Upper lobe of left lung (tissue), 6 donors: ENCODE measurements around the gene PANX2. TPM values are rescaled to one million over a fixed set of nuclear protein-coding genes. Genes with fewer than 3 reads are reported as not detected.

Source experiments
- ATAC-seq, 2 donors: fragments of 200-7000 bp; cut with Tn5 transposase; one replicate each; pipeline ENCODE4 v1.9.1; 2022; ENCODE audit warnings: mild to moderate bottlenecking in 2 of 2, moderate library complexity in 2 of 2; ENCODE audit not compliant: low FRiP score in 2 of 2
- DNase-seq, 2 donors: peaks; one replicate each; pipeline ENCODE4 v3.0.0-alpha.2; 2019 to 2020
- H3K27ac ChIP-seq, 4 donors: fragments of 200-600 bp; sonication (generic); one replicate each; pipeline ENCODE4 v1.5.1; 2016 to 2019
- H3K27me3 ChIP-seq, 4 donors: fragments of 200-600 bp; sonication (generic); one replicate each; pipeline ENCODE4 v1.5.1; 2017 to 2019
- H3K36me3 ChIP-seq, 4 donors: fragments of 200-600 bp; sonication (generic); one replicate each; pipeline ENCODE4 v1.5.1; 2016 to 2019
- H3K4me1 ChIP-seq, 4 donors: fragments of 200-600 bp; sonication (generic); one replicate each; pipeline ENCODE4 v1.5.1; 2018 to 2019
- H3K4me3 ChIP-seq, 4 donors: fragments of 200-600 bp; sonication (generic); one replicate each; pipeline ENCODE4 v1.5.1; 2017 to 2019; ENCODE audit warnings: mild to moderate bottlenecking in 2 of 4, moderate library complexity in 1 of 4
- H3K9me3 ChIP-seq, 4 donors: fragments of 200-600 bp; sonication (generic); one replicate each; pipeline ENCODE4 v1.5.1; 2018 to 2019
- CTCF ChIP-seq, 6 experiments: fragments of 450-650 bp in 4 of 6; fragments of 200-600 bp in 2 of 6; sonication (generic) in 2 of 6; IDR thresholded peaks; one replicate each; pipeline ENCODE4 v1.5.1; 2016 to 2019; ENCODE audit warnings: antibody characterized with exemption in 6 of 6
- EP300 ChIP-seq, 4 donors: sonication (generic); formaldehyde crosslinking; IDR thresholded peaks; one replicate each; pipeline ENCODE4 v1.5.1; 2017; ENCODE audit warnings: antibody characterized with exemption in 4 of 4, control low read depth in 2 of 4
- POLR2A ChIP-seq, 4 donors: fragments of 450-650 bp; IDR thresholded peaks; one replicate each; pipeline ENCODE4 v1.5.1; 2016 to 2017; ENCODE audit warnings: antibody characterized with exemption in 4 of 4, mild to moderate bottlenecking in 2 of 4
- POLR2AphosphoS5 ChIP-seq, 2 donors: sonication (generic); formaldehyde crosslinking; IDR thresholded peaks; one replicate each; pipeline ENCODE4 v1.5.1; 2017; ENCODE audit warnings: antibody characterized with exemption in 2 of 2
- WGBS, 2 donors: methylation state at CpG; one replicate each; pipeline ENCODE4 v1.1.5; 2017 to 2018; 5-methylcytosine and 5-hydroxymethylcytosine counted together
- total RNA-seq, 6 donors: library from RNA; depleted of rRNA in 4 of 6; stranded (reverse); fragments of >200 nt in 4 of 6; gene quantifications; one replicate each; pipeline versions ENCODE4 v1.1.0 to v1.2.1, GENCODE V29; 2016 to 2021
- donor health status: DM: no; HTN: no; CAD: no; lungs with moderate emphysema.
- donor health status: DM: no; HTN: yes; CAD: no; lungs with severe emphysema.

The PANX2 gene
- total RNA-seq, 6 donors from 2014 or later: 1.9 to 16.8 (median 7.1) TPM

DNA sequence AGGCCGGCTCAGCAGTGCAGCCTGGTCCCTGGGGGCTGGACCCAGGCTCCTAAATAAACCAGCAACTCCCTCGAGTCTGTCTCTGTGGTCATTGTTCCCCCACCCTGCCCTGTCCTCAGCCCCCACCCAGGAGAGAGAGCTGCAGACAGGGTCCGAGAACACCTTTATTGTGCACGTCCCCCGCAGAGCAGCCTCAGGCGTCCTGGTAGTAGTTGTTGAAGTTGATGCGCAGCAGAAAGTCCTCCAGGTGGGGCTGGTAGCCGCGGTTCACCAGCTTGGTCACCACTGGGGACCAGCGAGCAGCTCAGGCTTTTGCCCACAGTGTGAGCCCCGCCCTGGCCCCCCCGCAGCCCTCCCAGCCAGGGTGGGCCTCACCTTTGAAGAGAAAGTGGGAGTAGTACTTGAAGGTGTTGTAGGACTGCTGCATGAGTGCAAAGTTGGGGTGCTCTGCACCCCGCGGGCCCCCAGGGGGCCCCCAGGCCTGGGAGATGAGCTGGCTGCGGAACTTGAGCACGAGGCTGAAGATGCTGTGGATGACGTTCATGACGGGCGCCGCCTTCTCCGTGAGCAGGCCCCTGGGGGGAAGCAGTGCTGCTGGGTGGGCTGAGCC, 47.1 kb downstream of the PANX2 start:
- no peak for ATAC-seq
- TF ChIP-seq EP300 (IDR thresholded peaks at IDR 0.05): no peak
- TF ChIP-seq CTCF (IDR thresholded peaks at IDR 0.05): no peak
- no peak for TF ChIP-seq POLR2A (IDR thresholded peaks at IDR 0.05)
- TF ChIP-seq POLR2AphosphoS5 (IDR thresholded peaks at IDR 0.05): no peak
- H3K4me1 ChIP-seq: peaks cover 0 to 4% (median 2%) of the 10 kb centered on the region in 4 donors
- no peaks in the 10 kb centered on the region for H3K27me3 ChIP-seq
- no peak overlapping the region for H3K4me3 ChIP-seq
- H3K27ac ChIP-seq: no peak overlapping the region
- H3K36me3 ChIP-seq: peaks cover 43 to 99% (median 89%) of the 10 kb centered on the region in 4 donors
- no peaks in the 10 kb centered on the region for H3K9me3 ChIP-seq
- DNase-seq: peak in 1 of 2 donors; percentile 10
- 89 to 95% methylated on average over 10 to 21 of the region's 21 CpGs for WGBS, 2 donors

- no peak overlapping the region for H3K27ac ChIP-seq
- no peaks in the 10 kb centered on the region for H3K9me3 ChIP-seq
- no peak overlapping the region for H3K4me3 ChIP-seq
- H3K4me1 ChIP-seq: peaks cover 0 to 4% (median 2%) of the 10 kb centered on the region in 4 donors
- H3K27me3 ChIP-seq: no peaks in the 10 kb centered on the region
- TF ChIP-seq CTCF (IDR thresholded peaks at IDR 0.05) (no peak), EP300 (IDR thresholded peaks at IDR 0.05) (no peak), POLR2A (IDR thresholded peaks at IDR 0.05) (no peak)
- H3K36me3 ChIP-seq: peaks cover 47 to 99% (median 90%) of the 10 kb centered on the region in 4 donors
- ATAC-seq (peak in 1 of 2 donors; percentile 3), DNase-seq (peak; percentile 19 to 84)
- 95 to 96% methylated on average over 17 to 33 of the region's 43 CpGs for WGBS, 2 donors
These were observed 47.8 kb downstream of the PANX2 start for GRCh38 chr22:50218153-50218995.

DNA sequence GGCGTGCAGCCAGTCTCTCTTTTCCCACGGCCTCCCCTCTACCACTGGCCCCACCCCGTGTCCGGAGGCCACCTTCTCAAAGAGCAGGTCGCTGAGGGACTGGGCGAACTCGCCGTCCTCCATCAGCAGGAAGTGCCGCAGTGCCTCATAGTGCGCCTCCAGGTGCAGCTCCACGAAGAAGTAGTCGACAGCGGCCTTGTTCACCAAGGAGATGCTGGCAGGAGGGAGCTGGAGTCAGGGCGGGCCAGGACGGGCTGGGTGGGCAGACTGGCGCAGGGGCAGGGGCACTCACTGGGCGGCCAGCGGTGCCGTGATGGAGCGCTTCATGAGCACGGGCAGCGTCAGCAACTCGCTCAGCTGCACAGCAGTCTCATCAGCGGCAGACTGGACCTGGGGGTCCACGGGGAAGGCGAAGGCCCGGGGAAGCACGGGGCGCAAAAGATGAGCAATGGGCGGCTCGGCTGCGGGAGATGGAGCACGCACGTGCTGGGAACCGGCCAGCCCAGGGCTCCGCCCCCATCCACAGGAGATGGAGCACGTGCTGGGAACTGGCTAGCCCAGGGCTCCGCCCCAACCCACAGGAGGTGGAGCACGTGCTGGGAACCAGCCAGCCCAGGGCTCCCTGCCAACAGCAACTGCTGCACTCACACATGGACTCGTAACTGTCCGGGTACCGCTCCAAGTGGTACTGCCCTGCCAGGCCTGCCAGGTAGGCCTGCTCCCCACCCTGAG, 48.6 kb downstream of the PANX2 start:
- Histone ChIP-seq H3K9me3 (no peaks in the 10 kb centered on the region), H3K27me3 (no peaks in the 10 kb centered on the region), H3K4me3 (no peak overlapping the region), H3K27ac (no peak overlapping the region), H3K36me3 (peaks cover 47 to 100% (median 89%) of the 10 kb centered on the region in 4 donors), H3K4me1 (peaks cover 0 to 4% (median 2%) of the 10 kb centered on the region in 4 donors)
- WGBS, 2 donors: 81 to 90% methylated on average over 7 to 39 of the region's 42 CpGs
- peak; percentile 59 to 71 for ATAC-seq
- peak; percentile 84 to 95 for DNase-seq
- TF ChIP-seq POLR2AphosphoS5 (IDR thresholded peaks at IDR 0.05) (no peak), CTCF (IDR thresholded peaks at IDR 0.05) (no peak), EP300 (IDR thresholded peaks at IDR 0.05) (no peak), POLR2A (IDR thresholded peaks at IDR 0.05) (no peak)

- Histone ChIP-seq H3K36me3 (peaks cover 44 to 100% (median 86%) of the 10 kb centered on the region in 4 donors), H3K27ac (no peak overlapping the region), H3K27me3 (no peaks in the 10 kb centered on the region), H3K9me3 (no peaks in the 10 kb centered on the region), H3K4me3 (no peak overlapping the region), H3K4me1 (peaks cover 0 to 4% (median 2%) of the 10 kb centered on the region in 4 donors)
- DNase-seq (peak; percentile 20 to 65), ATAC-seq (no peak)
- WGBS, 2 donors: 78 to 90% methylated on average over 9 to 22 of the region's 25 CpGs
- no peak for TF ChIP-seq CTCF (IDR thresholded peaks at IDR 0.05)
- TF ChIP-seq POLR2A (IDR thresholded peaks at IDR 0.05): no peak
- TF ChIP-seq POLR2AphosphoS5 (IDR thresholded peaks at IDR 0.05): no peak
- no peak for TF ChIP-seq EP300 (IDR thresholded peaks at IDR 0.05)
These were observed 49.5 kb downstream of the PANX2 start for GRCh38 chr22:50219800-50220602.
